ENCODE results near the gene FAP.

GRCh38 chr2:162277381-162277780 lies 34.1 kb upstream of the FAP start:
- TF ChIP-seq EZH2 (IDR thresholded peaks at IDR 0.05; ENCODE audit: low read depth) (no peak), CTCF (conservative IDR thresholded peaks at IDR 0.05) (no peak)

Data from PC-9 (cell line).